HG03520 (cell line): ENCODE measurements around the gene DCUN1D4.

Experiments used
- ATAC-seq: cut with Tn5 transposase; IDR thresholded peaks from one replicate; pipeline ENCODE4 v1.9.1; 2021; ENCODE audit warnings: mild to moderate bottlenecking, moderate library complexity; ENCODE audit not compliant: unreplicated experiment

Gene DCUN1D4

DNA sequence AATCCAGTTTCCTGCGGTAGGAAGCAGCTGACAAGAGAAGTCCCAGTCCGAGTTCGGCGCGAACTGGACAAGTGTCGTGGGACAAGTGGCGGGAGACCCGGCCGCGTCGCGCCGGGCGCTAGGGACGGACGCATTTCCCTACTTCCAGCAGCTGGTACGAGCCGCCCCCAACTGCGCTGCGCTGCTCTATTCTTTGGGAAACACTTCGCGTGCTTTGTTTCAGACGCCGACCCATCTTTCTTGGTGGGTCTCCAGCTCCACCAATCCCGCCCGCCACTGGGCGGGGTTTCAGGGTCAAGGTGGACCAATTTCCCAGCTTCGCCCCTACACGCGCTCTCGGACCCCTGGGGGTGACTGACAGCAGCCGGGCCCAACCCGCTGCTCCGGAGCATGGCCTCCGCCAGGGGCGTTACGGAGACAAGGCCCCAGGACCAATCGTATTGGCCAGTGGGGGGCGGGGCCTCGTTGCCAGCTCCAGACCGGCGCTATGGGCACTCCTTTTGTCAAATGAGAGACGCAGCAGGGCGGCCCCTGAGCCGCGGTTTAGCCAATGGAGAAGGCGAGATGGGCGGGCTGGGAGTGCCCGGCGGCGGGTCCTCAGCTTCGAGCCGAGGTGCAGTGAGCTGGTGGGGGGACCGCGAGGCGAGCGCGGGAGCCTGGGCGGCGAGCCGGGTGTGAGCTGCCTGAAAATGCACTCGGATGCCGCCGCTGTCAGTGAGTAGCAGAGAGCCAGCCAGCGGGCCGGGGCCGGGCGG is at the start of gene DCUN1D4:
TSS of gene DCUN1D4 (plus strand) at position 600 of the 755 bp plus-strand sequence. CDS start at position 690, 90 bp downstream.
- ATAC-seq: peak; percentile 94

DNA sequence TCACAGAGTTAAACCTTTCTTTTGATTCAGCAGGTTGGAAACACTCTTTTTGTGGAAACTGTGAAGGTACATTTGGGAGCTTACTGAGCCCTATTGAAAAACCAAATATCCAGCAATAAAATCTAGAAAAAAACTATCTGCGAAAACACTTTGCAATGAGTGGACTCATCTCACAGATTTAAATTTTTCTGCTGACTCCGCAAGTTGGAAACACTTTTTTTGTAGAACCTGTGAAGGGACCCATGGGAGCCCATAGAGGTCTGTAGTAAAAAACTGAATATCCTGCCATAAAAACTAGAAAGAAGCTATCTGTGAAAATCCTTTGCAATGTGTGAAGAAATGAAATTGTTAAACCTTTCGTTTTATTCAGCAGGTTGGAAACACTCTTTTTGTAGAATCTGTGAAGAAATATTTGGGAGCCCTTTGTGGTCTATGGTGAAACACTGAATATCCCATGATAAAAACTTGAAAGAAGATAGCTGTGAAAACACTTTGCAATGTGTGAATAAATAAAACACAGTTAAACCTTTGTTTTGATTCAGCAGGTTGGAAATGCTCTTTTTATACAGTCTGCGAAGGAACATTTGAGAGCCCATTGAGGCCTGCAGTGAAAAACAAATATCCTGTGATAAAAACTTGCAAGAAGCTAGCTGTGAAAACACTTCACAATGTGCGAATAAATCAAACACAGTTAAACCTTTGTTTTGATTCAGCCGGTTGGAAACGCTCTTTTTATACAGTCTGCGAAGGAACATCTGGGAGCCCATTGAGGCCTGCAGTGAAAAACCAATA is 22.3 kb upstream of the DCUN1D4 start:
- no peak for ATAC-seq

DNA sequence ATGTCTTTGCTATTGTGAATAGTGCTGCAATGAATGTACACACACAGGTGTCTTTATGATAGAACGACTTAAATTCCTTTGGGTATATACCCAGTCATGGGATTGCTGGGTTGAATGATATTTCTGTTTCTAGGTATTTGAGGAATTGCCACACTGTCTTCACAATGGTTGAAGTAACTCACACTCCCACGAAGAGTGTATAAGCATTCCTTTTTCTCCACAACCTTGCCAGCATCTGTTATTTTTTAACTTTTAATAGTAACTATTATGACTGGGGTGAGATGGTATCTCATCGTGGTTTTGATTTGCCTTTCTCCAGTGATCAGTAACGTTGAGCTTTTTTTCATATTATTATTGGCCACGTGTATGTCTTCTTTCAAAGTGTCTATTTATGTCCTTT is 17.6 kb upstream of the DCUN1D4 start:
- ATAC-seq: no peak

DNA sequence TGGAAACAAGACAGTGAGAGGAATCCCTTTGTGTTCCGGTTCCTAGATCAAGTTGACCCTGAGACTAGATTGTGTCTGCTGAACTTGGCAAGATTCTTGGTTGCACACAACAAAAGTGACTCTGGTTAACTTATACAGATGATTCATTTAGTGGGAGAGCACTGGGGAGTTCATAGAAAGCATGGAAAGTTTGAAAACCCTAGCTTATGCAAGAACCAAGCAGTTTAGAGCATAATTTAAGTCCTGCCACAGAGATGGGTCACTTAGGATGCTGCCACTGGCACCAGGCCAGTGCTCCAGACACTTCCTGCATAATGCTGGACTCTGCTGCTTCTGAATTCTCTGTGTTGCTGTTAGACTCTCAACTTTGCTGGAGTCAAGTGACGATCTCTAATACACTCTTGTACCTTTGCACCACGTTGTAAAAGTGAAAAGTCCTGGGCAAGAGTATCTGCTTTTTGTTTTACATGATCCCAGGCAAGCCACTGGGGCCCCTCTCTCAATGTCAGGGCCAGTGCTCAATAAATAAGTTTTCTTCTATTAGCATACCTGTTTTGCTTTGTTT is 12.7 kb upstream of the DCUN1D4 start:
- ATAC-seq: no peak

DNA sequence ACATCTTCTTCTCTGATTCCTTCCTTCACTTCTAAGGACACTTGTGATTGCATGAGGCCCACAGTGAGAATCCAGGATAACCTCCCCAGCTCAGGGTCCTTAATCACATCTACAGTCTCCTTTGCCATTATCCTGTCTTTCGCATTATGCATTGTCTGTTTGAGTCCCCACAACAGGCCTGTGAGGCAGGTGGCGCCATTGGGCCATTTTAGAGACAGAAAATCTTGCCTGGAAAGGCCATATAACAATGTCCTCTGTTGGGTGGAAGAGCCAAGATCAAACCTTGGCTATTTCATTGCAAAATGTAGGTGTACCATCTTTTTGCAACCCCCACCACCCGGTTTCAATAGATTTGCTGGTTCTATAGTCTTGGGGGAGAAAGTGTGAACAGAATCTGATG is 11.8 kb upstream of the DCUN1D4 start:
- ATAC-seq: peak; percentile 77

DNA sequence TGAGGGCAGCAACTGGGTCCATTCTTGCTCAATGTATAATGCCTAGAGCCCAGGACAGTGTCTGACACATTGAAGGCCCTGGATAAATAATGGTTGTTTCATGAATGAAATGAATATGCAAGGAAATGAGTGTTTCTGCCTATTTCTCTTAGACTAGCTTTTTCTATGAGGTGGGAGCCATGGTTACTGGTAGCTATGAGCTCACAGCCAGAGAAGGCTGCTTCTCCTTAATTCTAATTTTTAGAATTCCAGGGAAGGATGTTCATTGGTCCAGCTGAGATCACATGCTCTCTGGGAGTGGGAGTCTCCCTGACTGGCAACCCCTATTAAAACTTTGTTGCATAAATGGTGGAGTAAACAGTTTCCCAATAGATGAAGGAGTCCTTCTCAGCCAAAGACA is 9.7 kb upstream of the DCUN1D4 start:
- no peak for ATAC-seq

DNA sequence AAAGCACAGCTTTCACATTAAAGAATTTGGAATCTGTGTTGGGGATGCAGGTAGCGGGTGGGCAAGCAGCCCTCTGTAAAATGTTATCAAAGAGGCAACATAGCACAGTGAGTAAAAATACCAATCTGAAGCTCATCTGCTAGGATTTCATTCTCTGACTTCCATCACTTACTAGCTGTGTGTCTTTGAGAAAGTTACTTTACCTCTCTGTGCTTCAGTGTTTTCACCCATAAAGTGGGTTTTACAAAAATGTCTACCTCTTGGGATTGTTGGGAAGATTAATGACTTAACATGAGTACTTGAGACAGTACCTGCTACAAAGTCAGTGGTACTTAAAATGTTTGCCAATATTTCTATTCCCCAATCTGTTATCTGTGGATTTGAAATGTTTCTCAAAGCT is 7.9 kb upstream of the DCUN1D4 start:
- no peak for ATAC-seq

DNA sequence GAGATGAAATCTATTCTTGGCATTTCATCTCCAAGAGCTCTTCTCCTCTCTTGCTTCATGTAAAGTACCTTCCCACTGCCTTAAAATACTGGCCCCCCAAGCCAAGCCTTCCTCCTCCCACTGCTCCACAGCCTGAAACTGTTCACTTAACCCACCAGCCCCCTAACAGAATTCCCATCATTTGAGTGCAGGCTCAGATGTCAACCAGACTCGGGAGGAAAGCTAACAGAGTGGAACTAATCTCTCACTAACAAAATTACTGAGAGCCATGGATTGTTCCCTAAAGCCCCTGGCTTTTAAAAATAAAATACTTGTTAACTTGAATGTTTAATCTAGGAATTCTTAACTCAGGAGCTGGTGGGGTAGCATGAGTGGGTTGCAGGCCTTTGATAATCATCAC is 7.1 kb upstream of the DCUN1D4 start:
- no peak for ATAC-seq

DNA sequence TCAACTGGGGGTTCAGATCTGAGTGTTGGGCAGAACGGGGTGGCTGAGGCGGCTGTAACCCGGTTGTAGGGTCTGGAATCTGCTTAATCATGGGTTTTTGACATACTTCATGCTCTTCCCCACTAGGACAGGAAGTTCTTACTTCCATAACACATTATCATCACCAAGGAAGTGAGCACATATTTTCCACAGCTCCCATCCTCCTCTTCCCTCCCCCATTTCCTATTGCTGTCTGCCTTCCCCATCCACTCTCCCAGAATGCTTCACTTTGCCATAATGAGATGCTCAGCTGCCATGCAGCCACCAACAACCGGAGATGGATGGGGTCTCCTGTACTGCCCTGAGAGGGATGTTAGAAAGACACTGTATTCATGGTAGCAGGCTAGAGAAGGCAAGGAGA is 6.4 kb upstream of the DCUN1D4 start:
- ATAC-seq: no peak

DNA sequence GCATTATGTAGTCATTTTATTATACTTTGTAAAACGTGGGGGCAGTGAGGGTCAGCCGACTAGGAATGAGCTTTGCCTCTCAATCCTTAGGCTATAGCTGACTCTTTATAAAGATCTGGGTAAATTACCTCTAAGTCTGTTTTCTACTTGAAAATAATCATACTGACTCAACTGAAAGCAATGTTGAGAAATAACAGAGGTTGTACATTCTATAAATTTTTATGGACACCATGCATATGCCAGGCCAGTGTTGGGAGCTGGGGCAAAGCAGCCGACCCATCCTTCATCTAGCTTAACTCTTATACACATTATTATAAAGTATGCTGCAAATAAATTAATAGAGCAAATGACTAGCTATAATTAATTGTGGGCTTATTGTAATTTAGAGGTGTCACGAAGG is 2.2 kb upstream of the DCUN1D4 start:
- no peak for ATAC-seq

DNA sequence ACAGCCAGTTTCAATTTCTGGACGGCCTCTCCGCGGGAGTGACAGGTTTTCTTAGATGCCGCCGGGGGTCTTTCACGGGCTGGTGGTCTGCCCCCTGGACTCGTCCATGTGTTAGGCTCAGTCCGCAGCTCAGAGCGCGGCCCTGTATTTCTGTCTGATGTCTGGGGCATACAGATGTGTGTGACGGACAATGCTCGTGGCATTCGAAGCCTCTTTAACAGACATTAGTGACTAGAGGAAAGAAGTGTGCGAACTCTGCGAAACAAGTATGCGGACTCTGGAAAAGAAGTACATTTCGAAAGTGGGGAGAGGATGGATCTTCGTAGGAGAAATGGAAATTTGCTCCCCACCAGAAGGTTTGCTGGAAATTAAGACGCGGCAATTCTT is 793 bp upstream of the DCUN1D4 start:
- ATAC-seq: no peak

DNA sequence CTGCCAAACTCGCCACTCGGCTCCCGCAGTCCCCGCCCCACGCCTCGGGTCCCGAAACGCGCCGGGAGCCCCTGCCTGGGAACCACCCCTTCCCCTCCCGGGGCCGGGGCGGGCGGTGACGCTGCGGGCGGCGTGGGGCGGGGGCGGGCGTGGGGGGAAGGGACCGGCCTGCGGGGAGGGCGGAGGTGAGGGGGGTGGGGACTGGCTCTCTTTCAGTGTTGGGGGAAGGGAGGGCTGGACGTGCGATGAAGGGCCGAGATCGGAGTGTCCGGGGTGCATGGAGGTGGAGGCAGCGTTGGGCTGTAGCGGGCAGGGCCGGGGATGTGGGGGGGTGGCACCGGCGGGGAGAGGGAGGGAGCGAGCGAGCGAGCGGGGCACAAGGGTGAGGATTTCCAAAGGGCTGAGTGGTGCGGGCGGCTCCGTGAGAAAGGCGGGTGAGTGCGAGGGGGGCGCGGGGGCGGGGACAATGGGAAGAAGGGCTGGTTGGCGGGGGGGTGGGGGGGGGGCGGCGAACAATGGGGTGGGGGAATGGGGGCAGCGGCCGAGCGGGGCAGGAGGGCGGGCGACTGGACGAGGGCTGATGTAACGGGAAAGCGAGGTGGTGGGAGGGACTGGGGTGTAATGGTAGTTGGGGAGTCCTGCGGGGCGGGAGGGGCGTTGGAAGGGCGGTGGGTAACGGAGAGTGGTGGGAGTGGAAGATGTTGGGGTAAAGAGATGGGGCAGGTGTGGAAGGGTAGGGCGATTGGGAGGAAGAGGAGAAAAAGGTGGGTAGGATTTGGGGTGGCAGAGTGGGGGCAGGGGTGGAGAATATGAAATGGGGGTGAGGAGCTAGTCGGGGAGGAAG is 578 bp downstream of the DCUN1D4 start:
- peak; percentile 16 for ATAC-seq

DNA sequence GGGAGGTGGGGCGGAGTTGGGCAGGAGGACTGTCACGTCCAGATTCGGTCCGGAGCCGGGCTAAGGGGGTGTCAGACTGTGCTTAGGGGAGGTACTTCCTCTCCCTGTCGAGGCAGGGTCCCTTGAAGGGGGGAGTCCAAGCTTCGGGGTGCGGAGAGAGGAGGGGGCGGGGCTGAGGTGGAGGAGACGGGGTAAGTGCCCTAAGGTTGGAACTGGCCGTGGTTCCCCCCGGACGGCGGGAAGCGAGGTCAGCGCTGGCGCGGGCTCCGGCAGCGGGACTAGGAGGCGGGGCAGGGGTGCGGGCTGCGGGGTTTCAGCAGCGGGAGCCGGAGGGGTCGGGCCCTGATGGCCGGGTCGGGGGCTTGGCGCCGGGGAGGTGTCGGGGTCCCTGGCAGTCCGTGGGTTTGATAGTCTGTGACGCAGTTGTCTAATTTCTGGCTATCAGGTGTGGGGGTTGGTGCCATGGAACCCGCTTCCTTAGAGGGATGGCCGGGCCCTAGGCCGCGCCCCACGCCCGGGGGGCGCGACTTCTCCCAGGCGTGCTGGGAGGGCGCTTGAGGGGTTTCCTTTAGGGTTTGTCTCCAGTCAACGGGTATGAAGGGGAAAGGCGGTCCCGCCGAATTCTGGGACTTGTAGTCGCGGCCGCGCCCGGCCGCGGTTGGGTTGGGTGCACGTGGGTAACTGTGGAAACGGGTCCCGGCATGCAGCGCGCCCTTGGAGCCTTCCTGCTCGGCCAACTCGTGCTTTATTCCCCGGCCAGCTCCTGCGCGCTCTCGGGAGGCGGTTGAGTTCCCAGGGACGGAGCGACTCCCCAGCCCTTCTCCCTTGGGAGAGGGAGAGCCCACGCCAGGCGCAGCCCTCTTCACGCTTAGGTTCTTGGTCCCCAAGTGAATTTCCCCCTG is 1.5 kb downstream of the DCUN1D4 start:
- peak; percentile 36 for ATAC-seq

DNA sequence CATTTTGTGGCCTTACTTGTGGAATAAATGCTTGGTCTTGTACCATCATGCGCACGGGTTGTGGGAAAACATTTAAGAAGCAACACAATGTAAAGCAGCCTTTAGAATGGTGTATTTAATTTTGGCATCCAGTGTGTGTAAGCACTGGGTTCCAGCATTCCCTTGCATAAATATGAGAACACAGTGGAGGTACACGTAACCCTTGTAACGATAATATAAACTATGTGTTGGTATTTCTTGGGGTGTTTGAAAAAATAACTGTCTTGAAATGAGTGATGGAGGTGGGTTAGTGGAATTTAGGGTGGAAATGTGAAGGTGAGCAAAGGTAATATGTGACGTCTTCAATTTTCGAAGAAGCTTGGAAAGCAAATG is 2.1 kb downstream of the DCUN1D4 start:
- no peak for ATAC-seq

DNA sequence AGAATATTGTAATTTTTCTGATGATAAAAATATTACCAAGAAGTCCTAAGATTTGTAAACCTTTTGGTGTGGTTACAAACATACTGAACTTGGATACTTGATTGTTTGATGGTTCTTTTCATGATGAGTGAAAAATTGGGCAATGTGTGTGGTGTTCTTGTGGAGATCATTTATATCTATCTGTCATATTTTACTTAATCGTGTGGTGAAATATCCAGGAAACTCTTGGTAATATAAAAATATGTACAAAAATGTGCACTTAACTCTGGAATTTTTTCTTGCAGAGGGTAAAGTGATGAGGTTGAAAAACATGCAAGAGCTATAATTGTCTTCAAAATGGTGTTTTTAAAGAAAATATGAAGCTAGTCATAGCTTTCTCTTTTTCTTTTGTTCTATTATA is 2.8 kb downstream of the DCUN1D4 start:
- no peak for ATAC-seq

DNA sequence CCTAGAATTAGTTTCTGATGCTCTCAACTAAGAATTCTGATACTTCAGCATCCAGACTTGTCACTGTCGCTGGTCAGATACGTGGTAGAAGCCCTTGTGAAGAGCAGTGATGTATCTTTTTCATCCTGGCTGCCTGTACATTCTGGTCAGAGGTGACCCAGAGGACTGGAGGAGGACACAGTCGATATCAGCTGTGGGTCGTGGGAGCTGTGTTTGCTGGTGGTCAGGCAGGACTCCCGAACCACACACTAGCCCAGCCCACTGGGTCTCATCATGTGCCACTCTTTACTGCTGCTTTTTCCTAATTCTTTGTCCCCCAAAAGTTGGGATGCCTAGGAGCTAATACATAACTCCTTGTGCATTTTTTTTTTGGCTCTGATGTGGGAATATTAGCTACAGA is 6.5 kb downstream of the DCUN1D4 start:
- ATAC-seq: no peak

DNA sequence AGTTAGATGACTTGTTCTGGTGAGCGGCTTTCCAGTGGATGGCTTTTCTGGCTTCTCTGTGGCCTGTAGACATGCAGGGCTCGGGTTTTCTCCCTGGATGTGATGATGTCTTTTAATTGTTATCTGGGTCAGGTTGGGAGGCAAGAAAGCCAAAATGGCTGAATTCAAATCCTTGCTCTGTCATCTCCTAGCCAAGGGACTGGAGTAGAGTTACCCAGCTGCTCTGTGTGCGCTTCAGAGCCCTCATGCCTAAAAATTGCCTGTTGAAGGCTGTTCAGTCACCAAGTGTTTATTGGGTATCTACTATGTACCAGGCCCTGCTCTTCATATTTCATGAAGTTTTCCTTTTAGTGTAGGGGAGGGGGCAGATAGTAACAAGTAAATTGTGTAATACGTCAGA is 7.3 kb downstream of the DCUN1D4 start:
- no peak for ATAC-seq

DNA sequence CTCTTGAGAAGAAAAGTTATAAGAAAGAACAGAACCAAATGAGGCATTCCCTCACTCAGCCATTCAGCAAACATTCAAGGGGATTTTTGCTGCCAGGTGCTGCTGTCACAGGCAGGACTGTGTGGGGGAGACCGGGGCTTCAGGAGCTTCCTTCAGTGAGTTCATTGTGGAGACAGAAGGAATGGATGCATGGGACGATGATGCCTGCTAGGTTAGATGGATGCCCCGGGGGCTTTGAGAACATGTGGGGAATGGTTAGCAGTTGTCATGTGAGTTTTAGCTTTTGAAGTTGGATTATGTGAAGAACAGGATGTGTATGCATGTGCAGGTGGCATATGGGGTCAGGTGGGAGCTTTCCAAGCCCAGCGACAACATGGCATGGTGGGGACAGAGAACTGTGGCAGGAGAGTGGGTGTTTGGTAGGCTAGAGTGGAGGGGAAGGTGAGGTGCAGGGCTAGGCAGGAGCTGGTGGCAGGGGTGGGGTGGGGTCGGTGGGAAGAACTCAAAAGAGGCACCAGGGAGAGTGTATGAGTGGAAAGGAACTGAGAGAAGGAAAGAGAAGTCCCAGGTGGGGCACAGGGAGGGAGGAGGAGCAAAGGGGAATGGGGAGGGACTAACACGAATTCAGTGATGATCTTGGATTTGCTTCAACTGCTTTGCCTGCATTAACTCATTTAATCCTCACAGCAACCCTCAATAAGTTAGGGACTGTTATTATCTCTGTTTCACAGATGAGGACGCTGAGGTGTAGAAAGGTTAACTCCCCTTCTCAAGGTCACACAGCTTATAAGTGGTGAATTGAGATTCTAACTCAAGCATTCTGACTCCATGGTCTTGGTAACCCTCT is 8.4 kb downstream of the DCUN1D4 start:
- no peak for ATAC-seq

DNA sequence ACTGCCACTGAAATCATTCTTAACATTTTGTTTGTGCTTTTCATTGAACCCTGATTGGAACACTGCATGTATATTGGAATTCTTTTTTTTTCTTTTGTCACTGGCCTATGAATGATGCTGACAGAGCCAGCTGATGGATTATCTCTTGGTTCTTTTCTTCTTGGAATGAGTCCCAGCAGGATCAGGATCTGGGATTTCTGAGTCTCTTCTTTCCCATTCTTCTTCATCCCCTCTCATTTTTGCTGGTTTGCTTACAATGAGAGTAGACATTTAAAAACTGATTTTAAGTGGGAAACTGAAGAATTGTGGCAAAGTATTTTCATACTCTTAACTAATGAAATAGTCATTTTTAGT is 9.0 kb downstream of the DCUN1D4 start:
- ATAC-seq: no peak
